Measurements from ENCODE around the gene METTL21C.
A peak's percentile ranks its signal among the peaks of the same experiment; 100 is the strongest.

The METTL21C gene

GRCh38 chr13:102686024-102686423 lies 8.8 kb downstream of the METTL21C start (continued):
- TF ChIP-seq, protein P1, sequence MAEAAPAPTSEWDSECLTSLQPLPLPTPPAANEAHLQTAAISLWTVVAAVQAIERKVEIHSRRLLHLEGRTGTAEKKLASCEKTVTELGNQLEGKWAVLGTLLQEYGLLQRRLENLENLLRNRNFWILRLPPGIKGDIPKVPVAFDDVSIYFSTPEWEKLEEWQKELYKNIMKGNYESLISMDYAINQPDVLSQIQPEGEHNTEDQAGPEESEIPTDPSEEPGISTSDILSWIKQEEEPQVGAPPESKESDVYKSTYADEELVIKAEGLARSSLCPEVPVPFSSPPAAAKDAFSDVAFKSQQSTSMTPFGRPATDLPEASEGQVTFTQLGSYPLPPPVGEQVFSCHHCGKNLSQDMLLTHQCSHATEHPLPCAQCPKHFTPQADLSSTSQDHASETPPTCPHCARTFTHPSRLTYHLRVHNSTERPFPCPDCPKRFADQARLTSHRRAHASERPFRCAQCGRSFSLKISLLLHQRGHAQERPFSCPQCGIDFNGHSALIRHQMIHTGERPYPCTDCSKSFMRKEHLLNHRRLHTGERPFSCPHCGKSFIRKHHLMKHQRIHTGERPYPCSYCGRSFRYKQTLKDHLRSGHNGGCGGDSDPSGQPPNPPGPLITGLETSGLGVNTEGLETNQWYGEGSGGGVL (tag by site-specific recombination; IDR thresholded peaks at IDR 0.05) = no peak
- TF ChIP-seq ZNF416 (tag by site-specific recombination; IDR thresholded peaks at IDR 0.05) (no peak), ZNF776 (tag by site-specific recombination; IDR thresholded peaks at IDR 0.05; ENCODE audit: borderline replicate concordance) (no peak), ZFP3 (tag by site-specific recombination; IDR thresholded peaks at IDR 0.05; ENCODE audit: low read depth) (no peak)

DNA sequence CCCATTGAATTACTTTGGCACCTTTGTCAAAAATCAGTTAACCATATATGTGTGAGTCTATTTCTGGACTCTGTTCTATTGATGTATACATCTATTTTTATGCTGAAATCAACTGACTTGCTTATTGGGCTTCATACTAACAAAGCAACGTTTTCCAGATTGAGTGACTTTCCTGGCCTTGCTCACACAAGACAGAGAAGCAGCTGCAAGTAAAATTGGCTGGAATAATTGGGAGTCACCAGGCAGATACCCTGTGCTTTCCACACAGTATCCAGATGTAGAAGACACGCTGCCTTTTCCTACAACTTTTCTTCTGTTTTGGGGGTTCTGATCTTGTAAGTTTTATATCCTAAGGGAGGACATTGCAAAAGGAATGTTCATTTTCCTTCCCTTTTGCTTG lies 11.2 kb downstream of the METTL21C start:
- ChIA-PET CTCF (interaction anchor here (0.6 kb wide), 1 partner anchor 542 kb away, joined by 3 read pairs; no protein-coding TSS in a partner anchor), POLR2A (no interaction called here)
- no peaks in the 10 kb centered on the region for H3K9me3 ChIP-seq (ENCODE audit: control insufficient read depth, insufficient read depth, low read depth, low read length)
- TF ChIP-seq, protein P2, sequence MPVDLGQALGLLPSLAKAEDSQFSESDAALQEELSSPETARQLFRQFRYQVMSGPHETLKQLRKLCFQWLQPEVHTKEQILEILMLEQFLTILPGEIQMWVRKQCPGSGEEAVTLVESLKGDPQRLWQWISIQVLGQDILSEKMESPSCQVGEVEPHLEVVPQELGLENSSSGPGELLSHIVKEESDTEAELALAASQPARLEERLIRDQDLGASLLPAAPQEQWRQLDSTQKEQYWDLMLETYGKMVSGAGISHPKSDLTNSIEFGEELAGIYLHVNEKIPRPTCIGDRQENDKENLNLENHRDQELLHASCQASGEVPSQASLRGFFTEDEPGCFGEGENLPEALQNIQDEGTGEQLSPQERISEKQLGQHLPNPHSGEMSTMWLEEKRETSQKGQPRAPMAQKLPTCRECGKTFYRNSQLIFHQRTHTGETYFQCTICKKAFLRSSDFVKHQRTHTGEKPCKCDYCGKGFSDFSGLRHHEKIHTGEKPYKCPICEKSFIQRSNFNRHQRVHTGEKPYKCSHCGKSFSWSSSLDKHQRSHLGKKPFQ (tag by site-specific recombination; IDR thresholded peaks at IDR 0.05) = no peak
- no peak for TF ChIP-seq ZNF169 (tag by site-specific recombination; IDR thresholded peaks at IDR 0.05)
- TF ChIP-seq ZNF404 (tag by site-specific recombination; IDR thresholded peaks at IDR 0.05) = no peak
- no peaks in the 10 kb centered on the region for H3K4me1 ChIP-seq (ENCODE audit: control insufficient read depth, insufficient read depth, low read length)
- peaks cover under 1 to 12% of the 10 kb centered on the region in 2 experiments; a peak in 2 of 3 replicates for H3K36me3 ChIP-seq (ENCODE audit: control insufficient read depth in 2 of 2, insufficient read depth in 1 of 2, low read length in 2 of 2)
- no peak overlapping the region for H3K4me3 ChIP-seq (ENCODE audit: low read depth, low read length)
- H3K27ac ChIP-seq (ENCODE audit: extremely low read depth, low read depth, low read length) = no peak overlapping the region

- no peak overlapping the region for H3K4me3 ChIP-seq (ENCODE audit: low read depth, low read length)
- peaks cover 7 to 18% of the 10 kb centered on the region in 2 experiments for H3K36me3 ChIP-seq (ENCODE audit: control insufficient read depth in 2 of 2, insufficient read depth in 1 of 2, low read length in 2 of 2)
- H3K4me1 ChIP-seq (ENCODE audit: control insufficient read depth, insufficient read depth, low read length) = no peaks in the 10 kb centered on the region
- CTCF ChIA-PET = no interaction called here
- no peaks in the 10 kb centered on the region for H3K9me3 ChIP-seq (ENCODE audit: control insufficient read depth, insufficient read depth, low read depth, low read length)
- TF ChIP-seq IKZF3 (tag by site-specific recombination; IDR thresholded peaks at IDR 0.05) = no peak
- TF ChIP-seq ZFP69B (tag by site-specific recombination; IDR thresholded peaks at IDR 0.05) = no peak
- no peak for TF ChIP-seq ZNF211 (tag by site-specific recombination; IDR thresholded peaks at IDR 0.05; ENCODE audit: low read depth)
- TF ChIP-seq, protein P3, sequence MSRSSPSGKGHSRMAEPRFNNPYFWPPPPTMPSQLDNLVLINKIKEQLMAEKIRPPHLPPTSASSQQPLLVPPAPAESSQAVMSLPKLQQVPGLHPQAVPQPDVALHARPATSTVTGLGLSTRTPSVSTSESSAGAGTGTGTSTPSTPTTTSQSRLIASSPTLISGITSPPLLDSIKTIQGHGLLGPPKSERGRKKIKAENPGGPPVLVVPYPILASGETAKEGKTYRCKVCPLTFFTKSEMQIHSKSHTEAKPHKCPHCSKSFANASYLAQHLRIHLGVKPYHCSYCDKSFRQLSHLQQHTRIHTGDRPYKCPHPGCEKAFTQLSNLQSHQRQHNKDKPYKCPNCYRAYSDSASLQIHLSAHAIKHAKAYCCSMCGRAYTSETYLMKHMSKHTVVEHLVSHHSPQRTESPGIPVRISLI (tag by site-specific recombination; IDR thresholded peaks at IDR 0.05) = no peak
- TF ChIP-seq ZNF664 (tag by site-specific recombination; IDR thresholded peaks at IDR 0.05) = peak; percentile 40; the same call in 1 of the 2 replicates
- no peak for TF ChIP-seq TRIM28 (IDR thresholded peaks at IDR 0.05; ENCODE audit: borderline replicate concordance, low read length)
- POLR2A ChIA-PET = no interaction called here
- no peak overlapping the region for H3K27ac ChIP-seq (ENCODE audit: extremely low read depth, low read depth, low read length)
Observed at GRCh38 chr13:102682727-102683126, 12.1 kb downstream of the METTL21C start.

DNA sequence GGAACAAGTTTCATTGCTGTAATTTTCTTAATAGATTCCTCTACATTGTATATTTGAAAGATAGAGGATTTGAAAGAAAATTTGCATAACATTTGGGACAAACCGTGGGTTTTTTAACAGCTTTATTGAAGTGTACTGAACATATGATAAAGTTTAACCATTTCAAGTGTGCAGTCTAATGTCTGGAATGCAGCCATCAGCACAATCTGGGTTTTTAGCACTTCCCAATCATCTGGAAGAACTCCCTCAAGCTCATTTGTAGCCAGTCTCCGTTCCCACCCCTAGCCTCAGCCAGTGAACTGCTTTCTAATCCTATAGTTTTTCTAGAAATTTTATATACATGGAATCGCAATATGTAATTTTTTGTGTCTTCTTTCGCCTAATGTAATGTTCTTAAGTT lies 12.6 kb downstream of the METTL21C start:
- CTCF ChIA-PET = no interaction called here
- POLR2A ChIA-PET = no interaction called here
- Histone ChIP-seq H3K27ac (ENCODE audit: extremely low read depth, low read depth, low read length) (no peak overlapping the region), H3K36me3 (ENCODE audit: control insufficient read depth in 2 of 2, insufficient read depth in 1 of 2, low read length in 2 of 2) (peaks cover 10 to 21% of the 10 kb centered on the region in 2 experiments), H3K4me1 (ENCODE audit: control insufficient read depth, insufficient read depth, low read length) (no peaks in the 10 kb centered on the region), H3K9me3 (ENCODE audit: control insufficient read depth, insufficient read depth, low read depth, low read length) (no peaks in the 10 kb centered on the region), H3K4me3 (ENCODE audit: low read depth, low read length) (no peak overlapping the region)
- TF ChIP-seq ZNF175 (tag by site-specific recombination; IDR thresholded peaks at IDR 0.05) (no peak), ZNF10 (tag by site-specific recombination; IDR thresholded peaks at IDR 0.05) (no peak), ZNF248 (tag by site-specific recombination; IDR thresholded peaks at IDR 0.05) (no peak), ZNF140 (tag by site-specific recombination; IDR thresholded peaks at IDR 0.05) (no peak), ZNF16 (tag by site-specific recombination; IDR thresholded peaks at IDR 0.05; ENCODE audit: low read depth) (no peak), ZNF692 (tag by site-specific recombination; IDR thresholded peaks at IDR 0.05) (no peak), FEZF1 (tag by site-specific recombination; IDR thresholded peaks at IDR 0.05) (no peak), ZNF747 (tag by site-specific recombination; IDR thresholded peaks at IDR 0.05) (no peak), ZNF223 (tag by site-specific recombination; IDR thresholded peaks at IDR 0.05) (no peak)
- TF ChIP-seq, protein P4, sequence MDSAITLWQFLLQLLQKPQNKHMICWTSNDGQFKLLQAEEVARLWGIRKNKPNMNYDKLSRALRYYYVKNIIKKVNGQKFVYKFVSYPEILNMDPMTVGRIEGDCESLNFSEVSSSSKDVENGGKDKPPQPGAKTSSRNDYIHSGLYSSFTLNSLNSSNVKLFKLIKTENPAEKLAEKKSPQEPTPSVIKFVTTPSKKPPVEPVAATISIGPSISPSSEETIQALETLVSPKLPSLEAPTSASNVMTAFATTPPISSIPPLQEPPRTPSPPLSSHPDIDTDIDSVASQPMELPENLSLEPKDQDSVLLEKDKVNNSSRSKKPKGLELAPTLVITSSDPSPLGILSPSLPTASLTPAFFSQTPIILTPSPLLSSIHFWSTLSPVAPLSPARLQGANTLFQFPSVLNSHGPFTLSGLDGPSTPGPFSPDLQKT (IDR thresholded peaks at IDR 0.05; ENCODE audit: borderline replicate concordance, low read depth, low read length) = no peak
- TF ChIP-seq, protein P5, sequence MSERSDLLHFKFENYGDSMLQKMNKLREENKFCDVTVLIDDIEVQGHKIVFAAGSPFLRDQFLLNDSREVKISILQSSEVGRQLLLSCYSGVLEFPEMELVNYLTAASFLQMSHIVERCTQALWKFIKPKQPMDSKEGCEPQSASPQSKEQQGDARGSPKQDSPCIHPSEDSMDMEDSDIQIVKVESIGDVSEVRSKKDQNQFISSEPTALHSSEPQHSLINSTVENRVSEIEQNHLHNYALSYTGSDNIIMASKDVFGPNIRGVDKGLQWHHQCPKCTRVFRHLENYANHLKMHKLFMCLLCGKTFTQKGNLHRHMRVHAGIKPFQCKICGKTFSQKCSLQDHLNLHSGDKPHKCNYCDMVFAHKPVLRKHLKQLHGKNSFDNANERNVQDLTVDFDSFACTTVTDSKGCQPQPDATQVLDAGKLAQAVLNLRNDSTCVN (tag by site-specific recombination; optimal IDR thresholded peaks at IDR 0.05) = no peak

All from HEK293 (cell line).